Stimulated activated CD4-positive, alpha-beta T cell treated with anti-CD3 and anti-CD28 coated beads, Interleukin-1b, Interleukin-23, amount 100 ng/mL, for 4 hours (primary cell): ENCODE data around the gene CISD1.
"Not testable (repeated sequence)": the region's sequence is repeated elsewhere in the genome, so short reads cannot be mapped to it uniquely, and the experiment has no call there.

Experiments used
- DNase-seq, 2 donors: peaks; one replicate each; pipeline ENCODE4 v3.0.0-alpha.2; 2020; ENCODE audit warnings: low read depth in 2 of 2

CISD1 gene

GRCh38 chr10:58268946-58269781 is at the start of gene CISD1:
Gene CISD1, plus strand, starts transcription at chr10:58269162. Its CDS starts 112 bp downstream, at chr10:58269274.
- peak; percentile 87 to 89 for DNase-seq

DNA sequence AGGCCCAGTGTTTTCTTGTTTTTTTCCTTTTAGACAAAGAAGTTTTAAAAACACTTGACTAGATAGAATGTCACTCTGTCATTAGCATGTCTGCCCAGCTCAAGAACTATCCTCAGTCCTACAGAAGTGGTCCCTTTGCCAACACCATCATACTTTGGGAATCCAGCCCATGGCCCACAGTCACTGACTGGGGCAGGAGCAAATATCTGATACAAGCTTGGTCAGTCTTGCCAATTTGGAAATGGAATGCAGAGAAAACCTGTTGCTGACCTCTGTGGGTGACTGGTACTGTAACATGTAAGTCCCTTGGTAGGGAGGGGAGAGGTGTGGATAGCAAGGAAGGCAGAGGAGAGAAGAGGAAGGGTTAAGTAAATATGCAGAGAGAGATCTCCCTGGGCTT is 49.1 kb upstream of the CISD1 start:
- DNase-seq: no peak

GRCh38 chr10:58220769-58221451 is 48.1 kb upstream of the CISD1 start:
- no peak for DNase-seq

- DNase-seq: no peak
Observed at GRCh38 chr10:58225654-58226053, 43.3 kb upstream of the CISD1 start.

DNA sequence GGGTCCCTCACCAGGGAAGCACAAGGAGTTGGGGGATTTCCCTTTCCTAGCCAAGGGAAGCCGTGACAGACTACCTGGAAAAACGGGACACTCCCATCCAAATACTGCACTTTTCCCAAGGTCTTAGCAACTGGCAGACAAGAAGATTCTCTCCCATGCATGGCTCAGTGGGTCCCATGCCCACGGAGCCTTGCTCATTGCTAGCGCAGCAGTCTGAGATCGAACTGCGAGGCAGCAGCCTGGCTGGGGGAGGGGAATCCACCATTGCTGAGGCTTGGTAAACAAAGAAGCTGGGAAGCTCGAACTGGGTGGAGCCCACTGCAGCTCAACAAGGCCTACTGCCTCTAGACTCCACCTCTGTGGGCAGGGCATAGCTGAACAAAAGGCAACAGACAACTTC is 39.1 kb upstream of the CISD1 start:
- DNase-seq: not testable (repeated sequence)

DNA sequence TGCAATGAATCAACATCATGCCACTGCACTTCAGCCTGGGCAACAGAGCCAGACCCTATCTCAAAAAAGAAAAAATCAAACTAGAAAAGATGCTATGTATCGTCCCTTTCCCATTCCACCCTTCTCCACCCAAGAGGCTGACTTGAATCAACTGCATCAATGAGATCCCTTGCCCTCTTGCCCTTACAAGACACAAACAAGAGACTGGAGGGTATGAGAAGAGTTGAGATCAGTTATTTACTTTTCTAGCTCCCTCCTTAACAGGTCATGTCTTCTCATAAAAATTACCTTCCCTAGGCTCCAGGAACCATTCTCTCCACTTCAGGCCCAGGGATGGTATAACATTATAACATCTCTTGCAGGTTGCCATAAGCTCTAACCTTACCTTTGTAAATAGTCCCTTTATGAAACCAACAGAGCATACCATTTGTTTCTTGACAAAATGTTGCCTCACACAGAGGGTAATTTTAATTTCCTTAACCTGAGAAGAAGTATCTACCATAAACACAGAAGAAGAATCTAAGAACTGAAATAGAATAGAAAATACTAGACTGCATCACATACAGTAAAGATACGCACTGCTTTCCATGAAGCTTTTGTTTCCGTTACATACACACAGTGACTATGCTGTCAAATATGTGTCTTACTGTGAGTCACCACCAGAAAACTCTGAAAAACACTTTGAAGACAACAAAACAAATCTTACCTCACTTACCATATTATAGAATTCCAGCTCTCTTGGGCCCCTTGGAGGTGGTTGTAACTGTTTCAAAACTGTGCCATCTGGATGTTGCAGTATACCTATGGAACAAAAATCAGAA is 31.7 kb upstream of the CISD1 start:
- no peak for DNase-seq

DNA sequence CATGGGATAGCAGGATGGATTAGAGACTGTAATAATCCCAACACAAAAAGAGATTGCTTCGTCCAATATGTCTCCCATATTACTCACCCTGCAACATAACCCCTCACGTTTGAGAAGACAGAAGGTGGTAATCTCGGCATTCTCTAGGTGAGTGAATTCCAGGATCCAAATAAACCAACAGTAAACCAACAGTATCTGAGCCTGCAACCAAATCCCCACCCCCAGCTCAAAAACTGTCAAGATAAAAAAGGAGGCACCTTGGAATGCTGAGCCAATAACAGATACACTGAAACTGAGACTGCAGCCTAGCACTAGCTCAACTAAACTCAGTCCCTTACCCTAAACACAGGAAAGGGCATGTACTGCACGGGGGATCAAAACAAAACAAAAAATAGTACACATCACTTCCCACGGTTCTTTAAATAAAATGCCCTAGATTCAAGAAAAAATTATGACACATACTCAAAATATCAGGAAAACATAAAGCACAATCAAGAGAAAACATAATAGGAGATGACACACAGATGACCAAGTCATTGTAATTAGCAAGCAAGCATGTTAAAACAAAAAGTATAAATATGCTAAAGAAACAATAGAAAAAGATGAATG is 29.3 kb upstream of the CISD1 start:
- no peak for DNase-seq

GRCh38 chr10:58240531-58240930 is 28.4 kb upstream of the CISD1 start:
- no peak for DNase-seq

DNA sequence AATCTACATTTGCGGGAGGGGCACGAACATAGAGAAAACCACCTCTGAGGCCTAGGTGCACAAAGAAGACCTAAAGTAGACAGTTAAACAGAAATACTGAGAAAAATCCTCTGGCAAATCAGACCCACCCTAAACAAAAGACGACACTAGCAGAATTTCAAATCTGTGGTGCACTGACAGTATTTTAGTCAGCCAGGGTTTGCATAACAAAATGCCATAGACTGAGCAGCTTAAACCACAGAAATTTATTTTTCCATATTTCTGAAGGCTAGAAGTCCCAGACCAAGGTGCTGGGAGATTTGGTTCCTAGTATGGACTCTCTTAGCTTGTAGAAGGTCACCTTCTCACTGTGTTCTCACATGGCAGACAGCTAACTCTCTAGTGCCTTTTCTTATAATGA is 27.6 kb upstream of the CISD1 start:
- DNase-seq: no peak

- DNase-seq: no peak
Observed at GRCh38 chr10:58243269-58243668, 25.7 kb upstream of the CISD1 start.

GRCh38 chr10:58243801-58244200 is 25.2 kb upstream of the CISD1 start:
- DNase-seq: not testable (repeated sequence)

DNA sequence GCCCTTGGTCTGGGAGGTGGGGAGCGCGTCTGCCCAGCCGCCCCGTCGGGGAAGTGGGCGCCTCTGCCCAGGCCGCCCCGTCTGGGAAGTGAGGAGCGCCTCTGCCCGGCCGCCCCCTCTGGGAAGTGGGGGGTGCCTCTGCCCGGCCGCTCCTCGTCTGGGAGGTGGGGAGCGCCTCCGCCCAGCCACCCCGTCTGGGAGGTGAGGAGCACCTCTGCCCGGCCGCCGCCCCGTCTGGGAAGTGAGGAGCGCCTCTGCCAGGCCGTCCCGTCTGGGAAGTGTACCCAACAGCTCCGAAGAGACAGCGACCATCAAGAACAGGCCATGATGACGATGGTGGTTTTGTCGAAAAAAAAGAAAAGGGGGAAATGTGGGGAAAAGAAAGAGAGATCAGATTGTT is 24.7 kb upstream of the CISD1 start:
- not testable (repeated sequence) for DNase-seq

DNA sequence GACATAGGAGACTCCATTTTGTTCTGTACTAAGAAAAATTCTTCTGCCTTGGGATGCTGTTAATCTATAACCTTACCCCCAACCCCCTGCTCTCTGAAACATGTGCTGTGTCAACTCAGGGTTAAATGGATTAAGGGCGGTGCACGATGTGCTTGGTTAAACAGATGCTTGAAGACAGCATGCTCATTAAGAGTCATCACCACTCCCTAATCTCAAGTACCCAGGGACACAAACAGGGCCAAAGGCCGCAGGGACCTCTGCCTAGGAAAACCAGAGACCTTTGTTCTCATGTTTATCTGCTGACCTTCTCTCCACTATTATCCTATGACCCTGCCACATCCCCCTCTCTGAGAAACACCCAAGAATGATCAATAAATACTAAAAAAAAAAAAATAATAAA is 24.3 kb upstream of the CISD1 start:
- DNase-seq: not testable (repeated sequence)

GRCh38 chr10:58253184-58253583 is 15.8 kb upstream of the CISD1 start:
- no peak for DNase-seq

GRCh38 chr10:58254644-58255043 is 14.3 kb upstream of the CISD1 start:
- no peak for DNase-seq

GRCh38 chr10:58256013-58256780 is 12.8 kb upstream of the CISD1 start:
- DNase-seq: not testable (repeated sequence)

- no peak for DNase-seq
Observed at GRCh38 chr10:58258977-58259692, 9.8 kb upstream of the CISD1 start.

DNA sequence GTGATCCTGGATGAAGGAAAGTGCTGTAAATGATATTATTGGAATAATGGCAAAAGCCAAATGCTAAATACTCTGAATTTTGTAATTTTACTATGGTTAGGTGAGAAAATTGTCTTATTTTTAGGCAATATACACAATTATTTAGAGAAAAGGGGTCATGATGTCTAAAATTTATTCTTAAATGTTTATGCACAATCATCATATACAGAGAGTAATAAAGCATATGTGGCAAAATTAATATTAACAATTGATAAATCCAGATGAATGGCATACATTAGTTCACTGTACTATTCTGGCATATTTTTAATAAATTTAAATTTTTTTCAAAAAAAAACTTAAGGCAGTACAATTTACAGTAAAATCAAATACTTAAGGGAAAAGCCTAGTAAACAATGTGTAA is 8.6 kb upstream of the CISD1 start:
- no peak for DNase-seq

GRCh38 chr10:58262766-58263165 is 6.2 kb upstream of the CISD1 start:
- DNase-seq: no peak

- DNase-seq: no peak
Observed at GRCh38 chr10:58264780-58265179, 4.2 kb upstream of the CISD1 start.
